C4-2B (cell line): ENCODE data around the gene HNRNPR.
"Not testable (repeated sequence)": the region's sequence is repeated elsewhere in the genome, so short reads cannot be mapped to it uniquely, and the experiment has no call there.

Experiments used
- H3K27ac ChIP-seq: fragments of 450-650 bp; 2 replicates; pipeline ENCODE4 v1.5.1; 2017
- CTCF ChIP-seq: fragments of 450-650 bp; conservative IDR thresholded peaks from 2 replicates; pipeline ENCODE4 v1.5.1; 2017; ENCODE audit warnings: mild to moderate bottlenecking
- ZFX ChIP-seq: fragments of 450-650 bp; IDR thresholded peaks from 2 replicates; pipeline ENCODE4 v1.6.1; 2017

HNRNPR gene

GRCh38 chr1:23282957-23283356 is 61.1 kb downstream of the HNRNPR start:
- H3K27ac ChIP-seq = no peak overlapping the region
- TF ChIP-seq ZFX (no peak), CTCF (no peak)

DNA sequence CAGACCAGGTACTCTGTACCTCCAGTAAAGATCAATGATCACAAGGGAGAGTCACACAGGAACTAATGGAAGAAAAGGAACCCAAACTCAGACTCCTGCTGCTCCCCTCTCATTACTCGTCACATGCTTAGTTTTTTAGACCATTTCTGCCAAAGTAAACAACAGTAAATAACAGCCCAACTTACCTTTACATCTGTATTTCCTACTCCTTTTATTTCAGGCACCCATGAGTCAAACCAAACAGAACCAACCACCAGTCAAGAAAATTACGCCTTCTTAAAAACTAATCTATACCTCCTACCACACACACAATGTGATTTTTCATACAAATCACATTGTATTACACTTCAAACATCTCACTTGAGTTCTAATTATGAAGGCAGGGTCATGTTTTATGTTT is 65.4 kb downstream of the HNRNPR start:
- TF ChIP-seq CTCF (no peak), ZFX (no peak)

DNA sequence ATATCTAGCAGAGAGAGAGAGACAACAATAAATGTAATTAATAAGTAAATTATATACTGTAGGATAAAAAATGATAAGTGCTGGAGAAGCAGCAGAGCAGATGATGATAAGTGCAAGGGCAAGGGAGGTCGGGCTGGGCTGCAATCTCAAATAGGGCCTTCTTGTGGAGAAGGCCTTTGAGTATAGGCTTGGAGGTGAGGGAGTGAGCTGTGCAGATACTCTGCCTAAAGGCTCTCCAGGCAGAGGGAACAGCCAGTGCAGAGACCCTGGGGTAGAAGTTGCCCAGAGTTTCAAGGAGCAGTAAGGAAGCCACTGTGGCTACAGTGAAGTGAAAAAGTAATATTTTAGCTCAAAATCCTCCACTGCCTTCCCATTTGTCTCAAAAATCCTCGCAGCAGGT is 67.6 kb downstream of the HNRNPR start:
- TF ChIP-seq CTCF = no peak
- no peak for TF ChIP-seq ZFX

More for the DNA sequence above, 65.4 kb downstream of the HNRNPR start:
- H3K27ac ChIP-seq = no peak overlapping the region

GRCh38 chr1:23274134-23274505 is 70.0 kb downstream of the HNRNPR start:
- no peak overlapping the region for H3K27ac ChIP-seq
- TF ChIP-seq ZFX (no peak), CTCF (no peak)

More for the DNA sequence above, 67.6 kb downstream of the HNRNPR start:
- no peak overlapping the region for H3K27ac ChIP-seq

DNA sequence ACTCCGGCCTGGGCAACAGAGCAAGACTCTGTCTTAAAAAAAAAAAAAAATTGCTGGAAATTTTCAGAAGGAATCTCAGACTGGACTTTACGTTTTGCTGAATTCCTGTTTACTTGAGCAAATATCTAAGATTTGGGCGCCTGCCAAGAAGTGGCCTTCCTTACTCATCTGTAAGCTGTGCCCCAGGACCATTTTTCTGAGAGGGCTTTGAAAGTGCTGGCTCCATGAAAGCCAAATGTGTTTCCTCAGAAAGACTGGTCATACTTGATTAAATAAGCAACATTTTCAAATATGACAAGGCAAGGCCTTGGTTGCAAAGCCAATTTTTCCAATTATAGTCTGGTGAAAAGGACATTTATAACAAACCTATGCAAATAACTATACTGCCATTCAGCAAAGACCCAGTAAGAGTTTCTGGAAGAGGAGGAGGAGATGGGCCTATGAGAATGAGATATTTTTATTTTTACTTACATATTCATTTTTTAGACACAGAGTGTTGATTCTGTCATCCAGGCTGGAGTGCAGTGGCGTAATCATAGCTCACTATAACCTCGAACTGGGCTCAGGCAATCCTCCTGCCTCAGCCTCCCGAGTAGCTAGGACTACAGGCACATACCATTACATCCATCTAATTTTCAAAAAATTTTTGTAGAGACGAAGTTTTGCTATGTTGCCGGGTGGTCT is 70.5 kb downstream of the HNRNPR start:
- TF ChIP-seq CTCF (no peak), ZFX (no peak)
- H3K27ac ChIP-seq = no peak overlapping the region

DNA sequence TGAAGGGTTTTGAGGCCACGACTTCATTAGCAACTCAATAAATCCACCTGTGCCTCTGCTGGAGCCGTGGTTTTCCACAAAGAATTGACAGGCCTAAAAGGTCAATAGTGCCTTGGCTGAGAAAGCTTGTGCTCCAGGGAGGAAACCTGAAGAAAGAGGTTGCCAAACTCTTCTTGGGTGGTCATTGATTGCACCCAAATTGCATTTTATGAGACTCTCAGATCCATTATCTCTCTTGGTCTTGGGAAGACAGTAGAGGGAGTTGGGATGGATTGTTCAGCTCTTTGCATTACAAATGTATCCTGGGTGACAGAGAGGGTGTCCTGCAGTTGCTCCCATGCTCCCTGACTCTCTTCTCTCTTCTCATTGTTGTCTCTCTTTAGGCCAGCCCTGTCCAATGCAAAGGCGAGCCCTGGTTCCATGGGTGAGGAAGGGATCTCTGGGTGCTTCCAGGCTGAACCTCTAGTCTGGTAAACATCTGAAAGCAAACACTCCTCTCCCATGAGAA is 80.7 kb downstream of the HNRNPR start:
- TF ChIP-seq CTCF (no peak), ZFX (no peak)
- no peak overlapping the region for H3K27ac ChIP-seq

- not testable (repeated sequence) for H3K27ac ChIP-seq
Observed at GRCh38 chr1:23258082-23258481, 86.0 kb downstream of the HNRNPR start.

DNA sequence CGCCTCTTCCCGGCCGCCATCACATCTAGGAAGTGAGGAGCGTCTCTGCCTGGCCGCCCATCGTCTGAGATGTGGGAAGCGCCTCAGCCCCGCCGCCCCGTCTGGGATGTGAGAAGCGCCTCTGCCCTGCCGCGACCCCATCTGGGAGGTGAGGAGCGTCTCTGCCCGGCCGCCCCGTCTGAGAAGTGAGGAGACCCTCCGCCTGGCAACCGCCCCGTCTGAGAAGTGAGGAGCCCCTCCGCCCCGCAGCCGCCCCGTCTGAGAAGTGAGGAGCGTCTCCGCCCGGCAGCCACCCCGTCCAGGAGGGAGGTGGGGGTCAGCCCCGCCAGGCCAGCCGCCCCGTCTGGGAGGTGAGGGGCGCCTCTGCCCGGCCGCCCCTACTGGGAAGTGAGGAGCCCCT is 86.7 kb downstream of the HNRNPR start:
- H3K27ac ChIP-seq = not testable (repeated sequence)
